ENCODE measurements around the gene ECHDC3.

Gene ECHDC3

GRCh38 chr10:11746883-11747539 lies 4.8 kb downstream of the ECHDC3 start:
- no peak for DNase-seq

- DNase-seq, result no peak
Measured at GRCh38 chr10:11748866-11749265, 6.7 kb downstream of the ECHDC3 start.

GRCh38 chr10:11750420-11750819 lies 8.2 kb downstream of the ECHDC3 start:
- DNase-seq, result no peak

GRCh38 chr10:11754173-11754572 lies 12.0 kb downstream of the ECHDC3 start:
- no peak for DNase-seq

GRCh38 chr10:11754620-11755019 lies 12.4 kb downstream of the ECHDC3 start:
- DNase-seq, result no peak

GRCh38 chr10:11755512-11756263 lies 13.5 kb downstream of the ECHDC3 start:
- no peak for DNase-seq

- no peak for DNase-seq
Measured at GRCh38 chr10:11756766-11757315, 14.7 kb downstream of the ECHDC3 start.

GRCh38 chr10:11757454-11757820 lies 15.3 kb downstream of the ECHDC3 start:
- DNase-seq, result no peak

- DNase-seq, result peak; percentile 72
Measured at GRCh38 chr10:11757821-11758463, 15.8 kb downstream of the ECHDC3 start.

GRCh38 chr10:11758527-11759236 lies 16.5 kb downstream of the ECHDC3 start:
- DNase-seq, result no peak

- no peak for DNase-seq
Measured at GRCh38 chr10:11759347-11759746, 17.2 kb downstream of the ECHDC3 start.

- DNase-seq, result no peak
Measured at GRCh38 chr10:11760151-11760550, 18.0 kb downstream of the ECHDC3 start.

GRCh38 chr10:11760861-11761260 lies 18.7 kb downstream of the ECHDC3 start:
- DNase-seq, result no peak

- no peak for DNase-seq
Measured at GRCh38 chr10:11761431-11761830, 19.2 kb downstream of the ECHDC3 start.

- no peak for DNase-seq
Measured at GRCh38 chr10:11762706-11763500, 20.7 kb downstream of the ECHDC3 start.

GRCh38 chr10:11763501-11763861 lies 21.3 kb downstream of the ECHDC3 start:
- no peak for DNase-seq

GRCh38 chr10:11765141-11765540 lies 23.0 kb downstream of the ECHDC3 start:
- DNase-seq, result no peak

- DNase-seq, result no peak
Measured at GRCh38 chr10:11772575-11773288, 30.6 kb downstream of the ECHDC3 start.

GRCh38 chr10:11773761-11774441 lies 31.7 kb downstream of the ECHDC3 start:
- DNase-seq, result peak; percentile 34

- DNase-seq, result no peak
Measured at GRCh38 chr10:11775412-11775811, 33.2 kb downstream of the ECHDC3 start.

GRCh38 chr10:11776080-11776479 lies 33.9 kb downstream of the ECHDC3 start:
- no peak for DNase-seq

Data from right kidney (tissue), 1 donor.